Measurements from ENCODE around the gene TMEM255B.

DNA sequence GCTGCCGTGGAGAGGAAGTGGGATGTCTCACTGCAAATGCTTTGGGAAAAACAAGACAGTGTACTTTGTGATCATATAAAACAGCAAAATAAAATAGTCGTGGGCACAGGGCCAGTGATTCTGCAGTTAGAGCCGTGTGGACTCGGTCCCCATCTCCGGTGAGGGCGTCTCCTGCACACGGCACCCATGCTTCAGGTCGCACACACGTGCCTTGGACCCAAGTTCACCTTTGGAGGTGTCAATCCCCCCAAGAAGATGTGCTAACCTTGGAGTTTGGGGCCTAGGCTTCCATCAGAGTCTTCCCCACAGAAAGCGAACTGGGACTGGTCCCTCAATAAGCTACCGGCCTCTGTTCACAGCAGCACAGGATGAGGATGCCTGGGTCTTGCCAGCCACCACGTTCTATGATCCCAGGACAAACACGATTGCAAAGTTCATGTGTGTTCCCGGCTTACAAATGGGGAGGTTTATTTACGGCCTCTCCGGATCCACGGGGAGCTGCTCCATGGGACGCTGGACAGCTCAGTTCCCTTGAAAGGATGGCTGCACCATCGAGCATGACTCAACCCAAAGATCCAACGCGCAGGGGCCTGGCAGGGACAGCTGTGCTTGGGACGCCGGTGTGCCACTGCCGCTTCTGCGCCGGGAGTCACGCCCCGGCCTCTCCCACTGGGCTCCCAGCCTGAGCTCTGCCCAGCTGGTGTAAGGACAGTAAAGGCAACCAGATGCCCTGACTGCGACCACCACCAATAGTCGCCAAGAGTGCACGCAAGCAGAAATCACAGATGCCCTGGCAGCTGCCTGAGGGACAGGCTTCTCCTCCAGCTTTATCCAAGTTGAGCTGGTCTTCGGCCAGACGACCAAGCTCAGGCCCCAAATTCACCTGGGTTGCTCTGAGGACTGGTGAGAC is 96.2 kb downstream of the TMEM255B start:
- TF ChIP-seq GATA2 (IDR thresholded peaks at IDR 0.05; ENCODE audit: low read depth, low read length) (no peak), GATA3 (IDR thresholded peaks at IDR 0.05; ENCODE audit: low read depth, low read length) (no peak)
